Heart left ventricle (tissue), 13 donors: ENCODE results near the gene SMC6.

Experiments used
- POLR2A ChIP-seq, 2 donors: fragments of 450-650 bp; IDR thresholded peaks; one replicate each; pipeline ENCODE4 v1.6.1; 2017; ENCODE audit warnings: antibody characterized with exemption in 2 of 2, mild to moderate bottlenecking in 2 of 2, moderate library complexity in 2 of 2
- TF ChIP-seq, protein P1 (sequence below), 12 donors: fragments of 200-600 bp; sonication (generic) in 4 of 12; IDR thresholded peaks; one replicate each; pipeline versions ENCODE4 v1.5.0 to v1.8.0; 2018 to 2022; ENCODE audit warnings: antibody characterized with exemption in 12 of 12, mild to moderate bottlenecking in 5 of 12
- donor health status: ischemic (EF 13 %, LVEDD 7.1; RV severe dilation, severe dysfunction).
- donor health status: DM: no; HTN: yes; CAD: no.
- donor health status: DM: no; HTN: no; CAD: no.
- donor health status: ischemic (EF 25% LVEDD 6.9; RV normal size, moderate dysfunction).
- donor health status: ischemic (EF 25% LVEDD 5.7; RV mildly dilated, moderate dysfunction).
- donor health status: ischemic (EF 35%, LVEDD 5.7; RV mildly dilated, moderate dysfunction).
- donor health status: nonischemic (EF 11% LVEDD 7.7; RV severe dilation, severe dysfunction).
- donor health status: DM: yes; HTN: yes; CAD: no.
- donor health status: PGD.
- donor health status: ischemic (EF 29% LVEDD 5.4; RV normal size, mild dysfunction).
- donor health status: nonischemic (EF 23%, LVEDD 6.1; RV moderate dilation, normal function).

DNA sequence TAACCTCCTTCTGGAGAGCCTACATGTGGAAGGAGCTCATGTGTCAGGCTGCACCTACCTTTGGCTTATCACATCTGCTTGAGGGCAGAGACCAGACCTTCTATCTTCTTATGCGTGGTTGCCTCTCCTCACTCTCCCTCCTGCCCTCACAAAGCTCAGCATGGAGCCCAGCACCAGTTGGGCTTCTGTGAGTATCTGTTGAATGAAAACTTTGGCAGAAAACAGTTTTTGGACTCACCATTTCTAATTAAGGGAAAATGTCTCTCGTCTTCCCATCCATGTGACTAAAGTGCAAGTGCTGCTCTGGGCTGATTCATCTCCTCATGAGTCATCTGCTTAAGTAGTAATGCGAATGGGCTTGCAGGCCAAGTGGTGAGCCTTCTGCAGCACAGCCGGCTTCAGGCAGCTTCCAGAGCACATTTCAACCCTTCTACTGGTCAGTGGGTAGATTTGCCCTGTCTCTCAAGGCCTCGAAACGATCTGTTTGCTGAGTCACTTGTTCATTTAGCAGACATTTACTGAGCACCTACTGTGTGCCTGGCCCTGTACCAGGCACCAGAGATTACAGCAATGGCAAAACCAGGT lies 110.5 kb downstream of the SMC6 start:
- TF ChIP-seq, protein P1, sequence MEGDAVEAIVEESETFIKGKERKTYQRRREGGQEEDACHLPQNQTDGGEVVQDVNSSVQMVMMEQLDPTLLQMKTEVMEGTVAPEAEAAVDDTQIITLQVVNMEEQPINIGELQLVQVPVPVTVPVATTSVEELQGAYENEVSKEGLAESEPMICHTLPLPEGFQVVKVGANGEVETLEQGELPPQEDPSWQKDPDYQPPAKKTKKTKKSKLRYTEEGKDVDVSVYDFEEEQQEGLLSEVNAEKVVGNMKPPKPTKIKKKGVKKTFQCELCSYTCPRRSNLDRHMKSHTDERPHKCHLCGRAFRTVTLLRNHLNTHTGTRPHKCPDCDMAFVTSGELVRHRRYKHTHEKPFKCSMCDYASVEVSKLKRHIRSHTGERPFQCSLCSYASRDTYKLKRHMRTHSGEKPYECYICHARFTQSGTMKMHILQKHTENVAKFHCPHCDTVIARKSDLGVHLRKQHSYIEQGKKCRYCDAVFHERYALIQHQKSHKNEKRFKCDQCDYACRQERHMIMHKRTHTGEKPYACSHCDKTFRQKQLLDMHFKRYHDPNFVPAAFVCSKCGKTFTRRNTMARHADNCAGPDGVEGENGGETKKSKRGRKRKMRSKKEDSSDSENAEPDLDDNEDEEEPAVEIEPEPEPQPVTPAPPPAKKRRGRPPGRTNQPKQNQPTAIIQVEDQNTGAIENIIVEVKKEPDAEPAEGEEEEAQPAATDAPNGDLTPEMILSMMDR (IDR thresholded peaks at IDR 0.05): no peak
- no peak for TF ChIP-seq POLR2A (IDR thresholded peaks at IDR 0.05)
